Small intestine (tissue), 7 donors: Measurements from ENCODE around the gene NR6A1. TPM values are rescaled to one million over a fixed set of nuclear protein-coding genes. Genes with fewer than 3 reads are reported as not detected.

Experiments
- DNase-seq, 2 donors: peaks; one replicate each; pipeline versions ENCODE4 v3.0.0 to v3.0.0-alpha.2; 2013
- FAIRE-seq: peaks from 2 replicates; lab custom pipeline; 2012; peaks lifted over from hg19 to GRCh38; lab: Jason Lieb, UNC
- H3K27ac ChIP-seq, 3 donors: one replicate each; pipeline ENCODE4 v1.5.1; 2013; ENCODE audit warnings: low read length in 2 of 3, mild to moderate bottlenecking in 2 of 3, control low read depth in 1 of 3, inconsistent platforms in 1 of 3, low read depth in 1 of 3, moderate library complexity in 1 of 3
- H3K27me3 ChIP-seq, 3 donors: one replicate each; pipeline ENCODE4 v1.6.1; 2013; ENCODE audit warnings: low read length in 3 of 3, inconsistent platforms in 1 of 3; ENCODE audit not compliant: control insufficient read depth in 3 of 3, insufficient read depth in 3 of 3
- H3K36me3 ChIP-seq, 3 donors: one replicate each; pipeline ENCODE4 v1.6.1; 2013; ENCODE audit warnings: low read length in 3 of 3, inconsistent platforms in 1 of 3, low read depth in 1 of 3, mild to moderate bottlenecking in 1 of 3, moderate library complexity in 1 of 3; ENCODE audit not compliant: control insufficient read depth in 3 of 3, insufficient read depth in 2 of 3
- H3K4me1 ChIP-seq, 3 donors: one replicate each; pipeline ENCODE4 v1.6.1; 2013; ENCODE audit warnings: low read length in 2 of 3, inconsistent platforms in 1 of 3, low read depth in 1 of 3, mild to moderate bottlenecking in 1 of 3, moderate library complexity in 1 of 3; ENCODE audit not compliant: control insufficient read depth in 3 of 3, insufficient read depth in 2 of 3
- H3K4me3 ChIP-seq, 3 donors: one replicate each; pipeline ENCODE4 v1.5.1; 2013; ENCODE audit warnings: low read length in 3 of 3, control low read depth in 1 of 3, inconsistent platforms in 1 of 3, low read depth in 1 of 3, mild to moderate bottlenecking in 1 of 3, moderate library complexity in 1 of 3
- H3K9me3 ChIP-seq, 2 donors: one replicate each; pipeline ENCODE4 v1.6.1; 2013; ENCODE audit warnings: low read depth in 1 of 2, low read length in 1 of 2; ENCODE audit not compliant: control insufficient read depth in 2 of 2, insufficient read depth in 1 of 2
- WGBS, 3 donors: extraction: QIAGEN DNeasy Blood & Tissue Kit; methylation state at CpG; one replicate each; pipeline ENCODE4 v1.1.7; 2013; 5-methylcytosine and 5-hydroxymethylcytosine counted together
- polyA plus RNA-seq, 4 donors: library from polyadenylated mRNA; stranded (reverse) in 3 of 4; unstranded in 1 of 4; fragments of 200-250 nt in 3 of 4; fragments of 120-200 nt in 1 of 4; gene quantifications; one replicate each; pipeline versions ENCODE4 v1.2.1 to v1.2.3, GENCODE V29; 2013
- donor health status: healthy with polysubstance abuse.
- donor health status: control.
- donor health status: control.
- donor health status: Bipolar disorder and iron deficiency.
- donor health status: healthy.

Gene NR6A1
- polyA plus RNA-seq, 4 donors = 2.3 to 6.0 (median 4.0) TPM

GRCh38 chr9:124666642-124667041, 104.5 kb downstream of the NR6A1 start:
- no peak for FAIRE-seq
- Histone ChIP-seq H3K27me3 (no peaks in the 10 kb centered on the region), H3K27ac (no peak overlapping the region), H3K4me3 (no peak overlapping the region), H3K9me3 (no peaks in the 10 kb centered on the region), H3K36me3 (no peaks in the 10 kb centered on the region), H3K4me1 (peaks cover 0 to 8% (median 4%) of the 10 kb centered on the region in 3 donors)
- no peak for DNase-seq
- 93 to 94% (median 94%) methylated on average over 5 of the region's 5 CpGs for WGBS, 3 donors

GRCh38 chr9:124665391-124666058, 105.6 kb downstream of the NR6A1 start:
- Histone ChIP-seq H3K27me3 (no peaks in the 10 kb centered on the region), H3K9me3 (no peaks in the 10 kb centered on the region), H3K4me1 (peaks cover 0 to 15% (median 4%) of the 10 kb centered on the region in 3 donors), H3K4me3 (no peak overlapping the region), H3K36me3 (no peaks in the 10 kb centered on the region), H3K27ac (peak overlapping the region in 1 of 3 donors; percentile 60)
- DNase-seq = peak; percentile 61 to 83
- 16 to 61% (median 29%) methylated on average over 5 of the region's 5 CpGs for WGBS, 3 donors
- no peak for FAIRE-seq

- no peak for DNase-seq
- Histone ChIP-seq H3K4me3 (no peak overlapping the region), H3K27me3 (no peaks in the 10 kb centered on the region), H3K27ac (no peak overlapping the region), H3K36me3 (no peaks in the 10 kb centered on the region), H3K9me3 (no peaks in the 10 kb centered on the region), H3K4me1 (peaks cover 0 to 15% (median 4%) of the 10 kb centered on the region in 3 donors)
- no peak for FAIRE-seq
- WGBS, 3 donors = 88 to 100% (median 98%) methylated on average over 2 of the region's 2 CpGs
Observed at GRCh38 chr9:124664143-124664542, 107.0 kb downstream of the NR6A1 start.

GRCh38 chr9:124663046-124663961, 107.8 kb downstream of the NR6A1 start:
- Histone ChIP-seq H3K27ac (no peak overlapping the region), H3K4me1 (peaks cover 0 to 15% (median 4%) of the 10 kb centered on the region in 3 donors), H3K4me3 (no peak overlapping the region), H3K27me3 (no peaks in the 10 kb centered on the region), H3K36me3 (no peaks in the 10 kb centered on the region), H3K9me3 (no peaks in the 10 kb centered on the region)
- FAIRE-seq = no peak
- no peak for DNase-seq
- WGBS, 3 donors = 80 to 94% (median 85%) methylated on average over 6 of the region's 6 CpGs

- H3K9me3 ChIP-seq = no peaks in the 10 kb centered on the region
- no peak overlapping the region for H3K27ac ChIP-seq
- H3K36me3 ChIP-seq = no peaks in the 10 kb centered on the region
- no peaks in the 10 kb centered on the region for H3K27me3 ChIP-seq
- DNase-seq (no peak), FAIRE-seq (no peak)
- 54 to 64% (median 57%) methylated on average over 2 of the region's 2 CpGs for WGBS, 3 donors
- no peak overlapping the region for H3K4me3 ChIP-seq
- H3K4me1 ChIP-seq = peaks cover 0 to 21% (median 4%) of the 10 kb centered on the region in 3 donors
Observed at GRCh38 chr9:124662561-124662960, 108.5 kb downstream of the NR6A1 start.

- Histone ChIP-seq H3K4me3 (no peak overlapping the region), H3K4me1 (peaks cover 0 to 23% (median 3%) of the 10 kb centered on the region in 3 donors), H3K27ac (peak overlapping the region in 1 of 3 donors; percentile 90), H3K27me3 (no peaks in the 10 kb centered on the region), H3K36me3 (no peaks in the 10 kb centered on the region), H3K9me3 (no peaks in the 10 kb centered on the region)
- FAIRE-seq = no peak
- WGBS, 3 donors = 21 to 55% (median 31%) methylated on average over 4 of the region's 4 CpGs
- DNase-seq = peak in 1 of 2 donors; percentile 26
Observed at GRCh38 chr9:124661271-124661670, 109.8 kb downstream of the NR6A1 start.

GRCh38 chr9:124660341-124660801, 110.7 kb downstream of the NR6A1 start:
- Histone ChIP-seq H3K4me1 (peaks cover 0 to 20% (median 2%) of the 10 kb centered on the region in 3 donors), H3K4me3 (peak overlapping the region in 1 of 3 donors; percentile 53), H3K9me3 (no peaks in the 10 kb centered on the region), H3K36me3 (no peaks in the 10 kb centered on the region), H3K27me3 (no peaks in the 10 kb centered on the region), H3K27ac (peak overlapping the region; percentile 41 to 90 (median 72))
- FAIRE-seq (no peak), DNase-seq (peak; percentile 33 to 78)
- 6 to 14% (median 6%) methylated on average over 11 of the region's 11 CpGs for WGBS, 3 donors

GRCh38 chr9:124659099-124659659, 111.9 kb downstream of the NR6A1 start:
- Histone ChIP-seq H3K27me3 (no peaks in the 10 kb centered on the region), H3K9me3 (no peaks in the 10 kb centered on the region), H3K36me3 (no peaks in the 10 kb centered on the region), H3K4me1 (peaks cover 0 to 20% (median 2%) of the 10 kb centered on the region in 3 donors), H3K4me3 (peak overlapping the region; percentile 46 to 51 (median 49)), H3K27ac (peak overlapping the region; percentile 48 to 94 (median 90))
- WGBS, 3 donors = 2 to 4% (median 2%) methylated on average over 15 of the region's 15 CpGs
- DNase-seq (peak; percentile 55 to 89), FAIRE-seq (no peak)
